ENCODE results near the gene VILL.

DNA sequence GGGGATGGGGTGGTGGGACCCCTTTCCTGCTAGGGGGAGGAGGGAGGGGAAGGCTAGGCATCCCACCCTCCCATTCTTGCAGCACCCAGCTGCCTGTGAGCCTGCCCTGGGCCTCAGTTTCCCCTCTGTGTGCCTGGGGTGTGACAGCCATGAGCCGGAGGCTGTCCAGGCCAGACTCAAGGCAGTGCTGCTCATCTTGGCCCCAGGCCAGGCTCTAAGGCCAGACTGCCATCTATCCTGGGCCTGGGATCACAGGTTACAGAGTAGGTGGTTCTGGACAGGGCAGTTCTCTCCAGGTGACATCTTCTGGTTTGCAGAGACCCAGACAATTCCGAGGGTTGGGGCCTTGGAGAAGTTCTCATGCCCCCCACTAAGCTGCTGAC lies 3.3 kb upstream of the VILL start:
- TF ChIP-seq POLR2A (IDR thresholded peaks at IDR 0.05; ENCODE audit: low read length), result no peak
- no peak for TF ChIP-seq GATA1 (IDR thresholded peaks at IDR 0.05; ENCODE audit: low read depth, low read length)
